Activated naive CD4-positive, alpha-beta T cell treated with anti-CD3 and anti-CD28 coated beads, Interleukin-2, amount 10 ng/mL, durations not matched to agents 7 days and 5 days (primary cell): Measurements from ENCODE around the gene SRRM5.

Experiments used
- CTCF ChIA-PET: fragments of 350-600 bp; sonication (Branson Sonifier 250); formaldehyde crosslinking; loops from one replicate; lab custom pipeline; 2021; ENCODE audit warnings: antibody characterized with exemption; lab: Charles Lee
- DNase-seq: peaks from one replicate; pipeline ENCODE4 v3.0.0-alpha.2; 2020
- H3K27ac Mint-ChIP-seq: one replicate; pipeline ENCODE4 v1.8.0; 2021; ENCODE audit warnings: mild to moderate bottlenecking, moderate library complexity, mixed read lengths
- H3K27me3 Mint-ChIP-seq: one replicate; pipeline ENCODE4 v1.8.0; 2021; ENCODE audit warnings: mild to moderate bottlenecking, mixed read lengths
- H3K36me3 Mint-ChIP-seq: one replicate; pipeline ENCODE4 v1.8.0; 2021; ENCODE audit warnings: mixed read lengths
- H3K4me1 Mint-ChIP-seq: one replicate; pipeline ENCODE4 v1.8.0; 2021; ENCODE audit warnings: mixed read lengths
- H3K4me3 Mint-ChIP-seq: one replicate; pipeline ENCODE4 v1.8.0; 2021; ENCODE audit warnings: mild to moderate bottlenecking, moderate library complexity, mixed read lengths
- H3K9me3 Mint-ChIP-seq: one replicate; pipeline ENCODE4 v1.8.0; 2021; ENCODE audit warnings: mixed read lengths

SRRM5 gene

DNA sequence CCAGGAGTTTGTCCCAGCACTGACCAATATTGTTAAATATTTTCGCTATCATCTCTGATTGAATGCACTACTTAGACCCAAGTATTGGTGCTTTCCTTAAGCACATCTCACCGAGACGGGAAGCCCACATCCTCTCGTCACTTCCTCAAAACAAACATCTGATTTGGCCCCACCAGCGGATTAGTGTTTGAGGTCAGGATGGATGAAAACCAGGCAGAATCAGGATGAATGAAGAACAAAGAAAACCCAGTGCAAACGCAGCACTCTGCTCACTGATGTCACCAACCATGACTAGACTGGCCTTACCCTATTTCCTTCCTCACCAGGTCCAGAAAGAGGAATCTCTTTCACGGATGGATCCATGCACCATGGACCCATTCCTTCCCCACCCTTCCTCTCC lies 52.1 kb downstream of the SRRM5 start:
- Mint-ChIP-seq H3K27ac (peak overlapping the region; percentile 75), H3K4me3 (peak overlapping the region; percentile 22), H3K27me3 (peaks cover 9% of the 10 kb centered on the region), H3K9me3 (no peaks in the 10 kb centered on the region), H3K4me1 (peaks cover 50% of the 10 kb centered on the region), H3K36me3 (peaks cover 41% of the 10 kb centered on the region)
- peak; percentile 68 for DNase-seq
- CTCF ChIA-PET: no interaction called here
